ENCODE results near the gene GABBR2.

GABBR2 gene

GRCh38 chr9:98602839-98603500 is 105.8 kb downstream of the GABBR2 start:
- no peak overlapping the region for H3K27ac ChIP-seq (ENCODE audit: low read depth, low read length)
- no peaks in the 10 kb centered on the region for H3K4me1 ChIP-seq (ENCODE audit: insufficient read depth, low read length)
- no peak overlapping the region for H3K4me3 ChIP-seq (ENCODE audit: low read depth in 1 of 2, low read length in 2 of 2)
- H3K9ac ChIP-seq (ENCODE audit: low read length): no peak overlapping the region
- H3K27me3 ChIP-seq (ENCODE audit: control insufficient read depth in 1 of 2, insufficient read depth in 2 of 2, low read length in 2 of 2): no peaks in the 10 kb centered on the region
- H3K9me3 ChIP-seq (ENCODE audit: low read length): no peaks in the 10 kb centered on the region
- no peaks in the 10 kb centered on the region for H3K36me3 ChIP-seq (ENCODE audit: insufficient read depth, low read length)

GRCh38 chr9:98600631-98601030 is 108.1 kb downstream of the GABBR2 start:
- Histone ChIP-seq H3K27ac (ENCODE audit: low read depth, low read length) (no peak overlapping the region), H3K4me3 (ENCODE audit: low read depth in 1 of 2, low read length in 2 of 2) (no peak overlapping the region), H3K27me3 (ENCODE audit: control insufficient read depth in 1 of 2, insufficient read depth in 2 of 2, low read length in 2 of 2) (no peaks in the 10 kb centered on the region), H3K36me3 (ENCODE audit: insufficient read depth, low read length) (no peaks in the 10 kb centered on the region), H3K4me1 (ENCODE audit: insufficient read depth, low read length) (no peaks in the 10 kb centered on the region), H3K9me3 (ENCODE audit: low read length) (no peaks in the 10 kb centered on the region), H3K9ac (ENCODE audit: low read length) (no peak overlapping the region)

GRCh38 chr9:98599566-98600216 is 109.0 kb downstream of the GABBR2 start:
- H3K4me3 ChIP-seq (ENCODE audit: low read depth in 1 of 2, low read length in 2 of 2): no peak overlapping the region
- no peak overlapping the region for H3K27ac ChIP-seq (ENCODE audit: low read depth, low read length)
- H3K9me3 ChIP-seq (ENCODE audit: low read length): no peaks in the 10 kb centered on the region
- no peaks in the 10 kb centered on the region for H3K27me3 ChIP-seq (ENCODE audit: control insufficient read depth in 1 of 2, insufficient read depth in 2 of 2, low read length in 2 of 2)
- H3K36me3 ChIP-seq (ENCODE audit: insufficient read depth, low read length): no peaks in the 10 kb centered on the region
- no peaks in the 10 kb centered on the region for H3K4me1 ChIP-seq (ENCODE audit: insufficient read depth, low read length)
- H3K9ac ChIP-seq (ENCODE audit: low read length): no peak overlapping the region

GRCh38 chr9:98598861-98599260 is 109.9 kb downstream of the GABBR2 start:
- Histone ChIP-seq H3K27ac (ENCODE audit: low read depth, low read length) (no peak overlapping the region), H3K9me3 (ENCODE audit: low read length) (no peaks in the 10 kb centered on the region), H3K9ac (ENCODE audit: low read length) (no peak overlapping the region), H3K4me1 (ENCODE audit: insufficient read depth, low read length) (no peaks in the 10 kb centered on the region), H3K27me3 (ENCODE audit: control insufficient read depth in 1 of 2, insufficient read depth in 2 of 2, low read length in 2 of 2) (no peaks in the 10 kb centered on the region), H3K4me3 (ENCODE audit: low read depth in 1 of 2, low read length in 2 of 2) (no peak overlapping the region), H3K36me3 (ENCODE audit: insufficient read depth, low read length) (no peaks in the 10 kb centered on the region)

GRCh38 chr9:98597236-98597771 is 111.4 kb downstream of the GABBR2 start:
- Histone ChIP-seq H3K27ac (ENCODE audit: low read depth, low read length) (no peak overlapping the region), H3K9me3 (ENCODE audit: low read length) (no peaks in the 10 kb centered on the region), H3K4me3 (ENCODE audit: low read depth in 1 of 2, low read length in 2 of 2) (no peak overlapping the region), H3K27me3 (ENCODE audit: control insufficient read depth in 1 of 2, insufficient read depth in 2 of 2, low read length in 2 of 2) (no peaks in the 10 kb centered on the region), H3K36me3 (ENCODE audit: insufficient read depth, low read length) (no peaks in the 10 kb centered on the region), H3K4me1 (ENCODE audit: insufficient read depth, low read length) (no peaks in the 10 kb centered on the region), H3K9ac (ENCODE audit: low read length) (no peak overlapping the region)

GRCh38 chr9:98596486-98596885 is 112.2 kb downstream of the GABBR2 start:
- H3K27ac ChIP-seq (ENCODE audit: low read depth, low read length): no peak overlapping the region

GRCh38 chr9:98594546-98595160 is 114.1 kb downstream of the GABBR2 start:
- H3K36me3 ChIP-seq (ENCODE audit: insufficient read depth, low read length): no peaks in the 10 kb centered on the region
- no peak overlapping the region for H3K27ac ChIP-seq (ENCODE audit: low read depth, low read length)
- H3K4me3 ChIP-seq (ENCODE audit: low read depth in 1 of 2, low read length in 2 of 2): no peak overlapping the region
- no peak overlapping the region for H3K9ac ChIP-seq (ENCODE audit: low read length)
- H3K4me1 ChIP-seq (ENCODE audit: insufficient read depth, low read length): no peaks in the 10 kb centered on the region
- H3K27me3 ChIP-seq (ENCODE audit: control insufficient read depth in 1 of 2, insufficient read depth in 2 of 2, low read length in 2 of 2): no peaks in the 10 kb centered on the region
- no peaks in the 10 kb centered on the region for H3K9me3 ChIP-seq (ENCODE audit: low read length)

More at GRCh38 chr9:98596486-98596885, 112.2 kb downstream of the GABBR2 start:
- Histone ChIP-seq H3K4me1 (ENCODE audit: insufficient read depth, low read length) (no peaks in the 10 kb centered on the region), H3K36me3 (ENCODE audit: insufficient read depth, low read length) (no peaks in the 10 kb centered on the region), H3K27me3 (ENCODE audit: control insufficient read depth in 1 of 2, insufficient read depth in 2 of 2, low read length in 2 of 2) (no peaks in the 10 kb centered on the region), H3K9me3 (ENCODE audit: low read length) (no peaks in the 10 kb centered on the region), H3K4me3 (ENCODE audit: low read depth in 1 of 2, low read length in 2 of 2) (no peak overlapping the region), H3K9ac (ENCODE audit: low read length) (no peak overlapping the region)

- no peaks in the 10 kb centered on the region for H3K4me1 ChIP-seq (ENCODE audit: insufficient read depth, low read length)
- no peaks in the 10 kb centered on the region for H3K36me3 ChIP-seq (ENCODE audit: insufficient read depth, low read length)
- H3K9me3 ChIP-seq (ENCODE audit: low read length): no peaks in the 10 kb centered on the region
- no peak overlapping the region for H3K4me3 ChIP-seq (ENCODE audit: low read depth in 1 of 2, low read length in 2 of 2)
- H3K27ac ChIP-seq (ENCODE audit: low read depth, low read length): no peak overlapping the region
- no peaks in the 10 kb centered on the region for H3K27me3 ChIP-seq (ENCODE audit: control insufficient read depth in 1 of 2, insufficient read depth in 2 of 2, low read length in 2 of 2)
- no peak overlapping the region for H3K9ac ChIP-seq (ENCODE audit: low read length)
Observed at GRCh38 chr9:98593354-98594253, 115.1 kb downstream of the GABBR2 start.

- H3K9me3 ChIP-seq (ENCODE audit: low read length): no peaks in the 10 kb centered on the region
- no peaks in the 10 kb centered on the region for H3K27me3 ChIP-seq (ENCODE audit: control insufficient read depth in 1 of 2, insufficient read depth in 2 of 2, low read length in 2 of 2)
- H3K27ac ChIP-seq (ENCODE audit: low read depth, low read length): no peak overlapping the region
- no peak overlapping the region for H3K4me3 ChIP-seq (ENCODE audit: low read depth in 1 of 2, low read length in 2 of 2)
- no peak overlapping the region for H3K9ac ChIP-seq (ENCODE audit: low read length)
- no peaks in the 10 kb centered on the region for H3K36me3 ChIP-seq (ENCODE audit: insufficient read depth, low read length)
- H3K4me1 ChIP-seq (ENCODE audit: insufficient read depth, low read length): no peaks in the 10 kb centered on the region
Observed at GRCh38 chr9:98591696-98592095, 117.0 kb downstream of the GABBR2 start.

- H3K9me3 ChIP-seq (ENCODE audit: low read length): no peaks in the 10 kb centered on the region
- H3K4me3 ChIP-seq (ENCODE audit: low read depth in 1 of 2, low read length in 2 of 2): no peak overlapping the region
- no peaks in the 10 kb centered on the region for H3K4me1 ChIP-seq (ENCODE audit: insufficient read depth, low read length)
- no peaks in the 10 kb centered on the region for H3K36me3 ChIP-seq (ENCODE audit: insufficient read depth, low read length)
- H3K27me3 ChIP-seq (ENCODE audit: control insufficient read depth in 1 of 2, insufficient read depth in 2 of 2, low read length in 2 of 2): no peaks in the 10 kb centered on the region
- H3K9ac ChIP-seq (ENCODE audit: low read length): no peak overlapping the region
- H3K27ac ChIP-seq (ENCODE audit: low read depth, low read length): no peak overlapping the region
Observed at GRCh38 chr9:98590101-98590500, 118.6 kb downstream of the GABBR2 start.

- Histone ChIP-seq H3K4me1 (ENCODE audit: insufficient read depth, low read length) (no peaks in the 10 kb centered on the region), H3K9me3 (ENCODE audit: low read length) (no peaks in the 10 kb centered on the region), H3K9ac (ENCODE audit: low read length) (no peak overlapping the region), H3K27ac (ENCODE audit: low read depth, low read length) (no peak overlapping the region), H3K36me3 (ENCODE audit: insufficient read depth, low read length) (no peaks in the 10 kb centered on the region), H3K4me3 (ENCODE audit: low read depth in 1 of 2, low read length in 2 of 2) (no peak overlapping the region), H3K27me3 (ENCODE audit: control insufficient read depth in 1 of 2, insufficient read depth in 2 of 2, low read length in 2 of 2) (no peaks in the 10 kb centered on the region)
Observed at GRCh38 chr9:98589102-98589501, 119.6 kb downstream of the GABBR2 start.
